ENCODE results near the gene PAWR. TPM values are rescaled to one million over a fixed set of nuclear protein-coding genes. Genes with fewer than 3 reads are reported as not detected.

The PAWR gene
- total RNA-seq, 4 donors from 2014 or later = 44.3 to 67.3 (median 48.5) TPM

- no peak for DNase-seq
- H3K27me3 ChIP-seq = no peaks in the 10 kb centered on the region
- intact Hi-C loops (cut with DNase I) = loop anchor here (10.0 kb wide), 1 partner anchor 143 kb away; the partner anchor contains the start of gene PAWR
- no peaks in the 10 kb centered on the region for H3K9me3 ChIP-seq
- no peak overlapping the region for H3K4me3 ChIP-seq
- peaks cover 9 to 34% (median 11%) of the 10 kb centered on the region in 3 donors for H3K4me1 ChIP-seq
- H3K27ac ChIP-seq = no peak overlapping the region
- 70 to 71% methylated on average over 6 of the region's 6 CpGs for WGBS, 2 donors
- peaks cover 0 to 23% (median 0%) of the 10 kb centered on the region in 3 donors for H3K36me3 ChIP-seq
- TF ChIP-seq POLR2A (IDR thresholded peaks at IDR 0.05) (no peak), CTCF (IDR thresholded peaks at IDR 0.05) (no peak)
Measured at GRCh38 chr12:79552192-79552591, 138.6 kb downstream of the PAWR start.

- Histone ChIP-seq H3K4me1 (peaks cover 9 to 24% (median 11%) of the 10 kb centered on the region in 3 donors), H3K4me3 (no peak overlapping the region), H3K9me3 (no peaks in the 10 kb centered on the region), H3K36me3 (peaks cover 0 to 23% (median 0%) of the 10 kb centered on the region in 3 donors), H3K27me3 (no peaks in the 10 kb centered on the region), H3K27ac (no peak overlapping the region)
- WGBS, 2 donors = 75 to 80% methylated on average over 4 of the region's 4 CpGs
- DNase-seq = no peak
- intact Hi-C loops (cut with DNase I) = loop anchor here (10.0 kb wide), 1 partner anchor 145 kb away; the partner anchor contains the start of gene PAWR
- TF ChIP-seq CTCF (IDR thresholded peaks at IDR 0.05) (no peak), POLR2A (IDR thresholded peaks at IDR 0.05) (no peak)
Measured at GRCh38 chr12:79549531-79550271, 141.1 kb downstream of the PAWR start.

- no peak for DNase-seq
- Histone ChIP-seq H3K9me3 (no peaks in the 10 kb centered on the region), H3K4me3 (no peak overlapping the region), H3K36me3 (peaks cover 0 to 15% (median 0%) of the 10 kb centered on the region in 3 donors), H3K27me3 (no peaks in the 10 kb centered on the region), H3K27ac (peak overlapping the region in 2 of 4 donors; percentile 34 to 58), H3K4me1 (peaks cover 9 to 24% (median 11%) of the 10 kb centered on the region in 3 donors)
- no peak for TF ChIP-seq POLR2A (IDR thresholded peaks at IDR 0.05)
- TF ChIP-seq CTCF (IDR thresholded peaks at IDR 0.05) = no peak
- intact Hi-C loops (cut with DNase I) = no loop called here
Measured at GRCh38 chr12:79548610-79548924, 142.2 kb downstream of the PAWR start.

GRCh38 chr12:79547735-79548609 lies 142.8 kb downstream of the PAWR start:
- H3K9me3 ChIP-seq = no peaks in the 10 kb centered on the region
- H3K4me3 ChIP-seq = no peak overlapping the region
- TF ChIP-seq CTCF (IDR thresholded peaks at IDR 0.05) (peak; percentile 39 to 65 (median 56)), POLR2A (IDR thresholded peaks at IDR 0.05) (no peak)
- peak overlapping the region; percentile 40 to 60 (median 56) for H3K27ac ChIP-seq
- WGBS, 2 donors = 36 to 40% methylated on average over 8 of the region's 8 CpGs
- intact Hi-C loops (cut with DNase I) = no loop called here
- peaks cover 0 to 9% (median 0%) of the 10 kb centered on the region in 3 donors for H3K36me3 ChIP-seq
- H3K27me3 ChIP-seq = no peaks in the 10 kb centered on the region
- peaks cover 9 to 24% (median 11%) of the 10 kb centered on the region in 3 donors for H3K4me1 ChIP-seq
- no peak for DNase-seq
